ENCODE data around the gene STEAP1B. TPM values are rescaled to one million over a fixed set of nuclear protein-coding genes. Genes with fewer than 3 reads are reported as not detected.
"Not testable (repeated sequence)": the region's sequence is repeated elsewhere in the genome, so short reads cannot be mapped to it uniquely, and the experiment has no call there.

The STEAP1B gene
- total and polyA plus RNA-seq, 5 donors from 2014 or later = not detected

GRCh38 chr7:22507320-22507719 lies 7.3 kb upstream of the STEAP1B start:
- H3K27ac ChIP-seq (ENCODE audit: insufficient read depth, low read length, poor library complexity, severe bottlenecking); ATAC-seq (ENCODE audit: low read depth in 2 of 2); H3K9me3 Mint-ChIP-seq; H3K36me3 Mint-ChIP-seq; H3K4me3 Mint-ChIP-seq; H3K4me1 ChIP-seq (ENCODE audit: control insufficient read depth, insufficient read depth, low read length, poor library complexity, severe bottlenecking); H3K27ac Mint-ChIP-seq; H3K36me3 ChIP-seq (ENCODE audit: control insufficient read depth, insufficient read depth, low read length); H3K4me1 Mint-ChIP-seq; DNase-seq; H3K27me3 ChIP-seq (ENCODE audit: control insufficient read depth, insufficient read depth, low read length); H3K4me3 ChIP-seq (ENCODE audit: low read depth, low read length); H3K9me3 ChIP-seq (ENCODE audit: control insufficient read depth in 2 of 2, low read length in 2 of 2); H3K27me3 Mint-ChIP-seq: not testable (repeated sequence)

- not testable (repeated sequence) for DNase-seq; H3K27ac Mint-ChIP-seq; H3K9me3 ChIP-seq (ENCODE audit: control insufficient read depth in 2 of 2, low read length in 2 of 2); H3K9me3 Mint-ChIP-seq; H3K4me1 ChIP-seq (ENCODE audit: control insufficient read depth, insufficient read depth, low read length, poor library complexity, severe bottlenecking); H3K4me1 Mint-ChIP-seq; H3K36me3 Mint-ChIP-seq; H3K4me3 ChIP-seq (ENCODE audit: low read depth, low read length); H3K36me3 ChIP-seq (ENCODE audit: control insufficient read depth, insufficient read depth, low read length); H3K27me3 ChIP-seq (ENCODE audit: control insufficient read depth, insufficient read depth, low read length); H3K27me3 Mint-ChIP-seq; ATAC-seq (ENCODE audit: low read depth in 2 of 2); H3K27ac ChIP-seq (ENCODE audit: insufficient read depth, low read length, poor library complexity, severe bottlenecking); H3K4me3 Mint-ChIP-seq
Measured at GRCh38 chr7:22506316-22507020, 6.5 kb upstream of the STEAP1B start.

- H3K27ac ChIP-seq (ENCODE audit: insufficient read depth, low read length, poor library complexity, severe bottlenecking); H3K36me3 Mint-ChIP-seq; H3K27me3 Mint-ChIP-seq; H3K4me1 Mint-ChIP-seq; H3K36me3 ChIP-seq (ENCODE audit: control insufficient read depth, insufficient read depth, low read length); ATAC-seq (ENCODE audit: low read depth in 2 of 2); H3K4me3 Mint-ChIP-seq; H3K27me3 ChIP-seq (ENCODE audit: control insufficient read depth, insufficient read depth, low read length); H3K4me1 ChIP-seq (ENCODE audit: control insufficient read depth, insufficient read depth, low read length, poor library complexity, severe bottlenecking); H3K4me3 ChIP-seq (ENCODE audit: low read depth, low read length); H3K9me3 ChIP-seq (ENCODE audit: control insufficient read depth in 2 of 2, low read length in 2 of 2); DNase-seq; H3K27ac Mint-ChIP-seq; H3K9me3 Mint-ChIP-seq: not testable (repeated sequence)
Measured at GRCh38 chr7:22504519-22504918, 4.5 kb upstream of the STEAP1B start.

GRCh38 chr7:22502104-22502503 lies 2.1 kb upstream of the STEAP1B start:
- DNase-seq; ATAC-seq (ENCODE audit: low read depth in 2 of 2); H3K27me3 ChIP-seq (ENCODE audit: control insufficient read depth, insufficient read depth, low read length); H3K4me3 Mint-ChIP-seq; H3K27ac Mint-ChIP-seq; H3K27ac ChIP-seq (ENCODE audit: insufficient read depth, low read length, poor library complexity, severe bottlenecking); H3K9me3 ChIP-seq (ENCODE audit: control insufficient read depth in 2 of 2, low read length in 2 of 2); H3K4me3 ChIP-seq (ENCODE audit: low read depth, low read length); H3K4me1 Mint-ChIP-seq; H3K36me3 Mint-ChIP-seq; H3K36me3 ChIP-seq (ENCODE audit: control insufficient read depth, insufficient read depth, low read length); H3K9me3 Mint-ChIP-seq; H3K4me1 ChIP-seq (ENCODE audit: control insufficient read depth, insufficient read depth, low read length, poor library complexity, severe bottlenecking): not testable (repeated sequence)
- peaks cover 24% of the 10 kb centered on the region for H3K27me3 Mint-ChIP-seq

GRCh38 chr7:22501336-22501735 lies 1.3 kb upstream of the STEAP1B start:
- H3K4me1 Mint-ChIP-seq; H3K36me3 Mint-ChIP-seq; H3K27ac Mint-ChIP-seq; H3K4me1 ChIP-seq (ENCODE audit: control insufficient read depth, insufficient read depth, low read length, poor library complexity, severe bottlenecking); ATAC-seq (ENCODE audit: low read depth in 2 of 2); H3K27ac ChIP-seq (ENCODE audit: insufficient read depth, low read length, poor library complexity, severe bottlenecking); H3K36me3 ChIP-seq (ENCODE audit: control insufficient read depth, insufficient read depth, low read length); H3K4me3 ChIP-seq (ENCODE audit: low read depth, low read length); H3K9me3 Mint-ChIP-seq; H3K9me3 ChIP-seq (ENCODE audit: control insufficient read depth in 2 of 2, low read length in 2 of 2); H3K27me3 ChIP-seq (ENCODE audit: control insufficient read depth, insufficient read depth, low read length): not testable (repeated sequence)
- peak overlapping the region in 1 of 4 donors; percentile 7 for H3K4me3 Mint-ChIP-seq
- DNase-seq = peak in 2 of 3 donors; percentile 10 to 27
- peaks cover 24% of the 10 kb centered on the region for H3K27me3 Mint-ChIP-seq

- H3K36me3 Mint-ChIP-seq = no peaks in the 10 kb centered on the region
- no peaks in the 10 kb centered on the region for H3K9me3 Mint-ChIP-seq
- H3K27me3 Mint-ChIP-seq = peaks cover 24% of the 10 kb centered on the region
- Histone ChIP-seq H3K9me3 (ENCODE audit: control insufficient read depth in 2 of 2, low read length in 2 of 2) (no peaks in the 10 kb centered on the region), H3K4me3 (ENCODE audit: low read depth, low read length) (no peak overlapping the region), H3K27ac (ENCODE audit: insufficient read depth, low read length, poor library complexity, severe bottlenecking) (no peak overlapping the region), H3K4me1 (ENCODE audit: control insufficient read depth, insufficient read depth, low read length, poor library complexity, severe bottlenecking) (no peaks in the 10 kb centered on the region), H3K27me3 (ENCODE audit: control insufficient read depth, insufficient read depth, low read length) (no peaks in the 10 kb centered on the region), H3K36me3 (ENCODE audit: control insufficient read depth, insufficient read depth, low read length) (no peaks in the 10 kb centered on the region)
- ATAC-seq (ENCODE audit: low read depth in 2 of 2) = no peak
- no peak for DNase-seq
- peaks cover 0 to 5% (median 4%) of the 10 kb centered on the region in 4 donors for H3K4me1 Mint-ChIP-seq
- H3K27ac Mint-ChIP-seq = no peak overlapping the region
- H3K4me3 Mint-ChIP-seq = no peak overlapping the region
Measured at GRCh38 chr7:22499044-22499443, 944 bp downstream of the STEAP1B start.

- ATAC-seq (ENCODE audit: low read depth in 2 of 2); H3K9me3 ChIP-seq (ENCODE audit: control insufficient read depth in 2 of 2, low read length in 2 of 2); DNase-seq; H3K9me3 Mint-ChIP-seq; H3K27ac Mint-ChIP-seq; H3K36me3 ChIP-seq (ENCODE audit: control insufficient read depth, insufficient read depth, low read length); H3K4me1 Mint-ChIP-seq; H3K27ac ChIP-seq (ENCODE audit: insufficient read depth, low read length, poor library complexity, severe bottlenecking); H3K4me1 ChIP-seq (ENCODE audit: control insufficient read depth, insufficient read depth, low read length, poor library complexity, severe bottlenecking); H3K36me3 Mint-ChIP-seq; H3K27me3 ChIP-seq (ENCODE audit: control insufficient read depth, insufficient read depth, low read length); H3K4me3 ChIP-seq (ENCODE audit: low read depth, low read length); H3K4me3 Mint-ChIP-seq: not testable (repeated sequence)
- peaks cover 24% of the 10 kb centered on the region for H3K27me3 Mint-ChIP-seq
Measured at GRCh38 chr7:22496912-22497311, 3.1 kb downstream of the STEAP1B start.

- ATAC-seq (ENCODE audit: low read depth in 2 of 2); H3K4me3 Mint-ChIP-seq; H3K36me3 Mint-ChIP-seq; H3K4me1 ChIP-seq (ENCODE audit: control insufficient read depth, insufficient read depth, low read length, poor library complexity, severe bottlenecking); H3K9me3 ChIP-seq (ENCODE audit: control insufficient read depth in 2 of 2, low read length in 2 of 2); H3K27me3 ChIP-seq (ENCODE audit: control insufficient read depth, insufficient read depth, low read length); H3K27ac Mint-ChIP-seq; H3K4me3 ChIP-seq (ENCODE audit: low read depth, low read length); H3K36me3 ChIP-seq (ENCODE audit: control insufficient read depth, insufficient read depth, low read length); H3K27ac ChIP-seq (ENCODE audit: insufficient read depth, low read length, poor library complexity, severe bottlenecking); DNase-seq; H3K9me3 Mint-ChIP-seq; H3K4me1 Mint-ChIP-seq: not testable (repeated sequence)
- H3K27me3 Mint-ChIP-seq = peaks cover 23% of the 10 kb centered on the region
Measured at GRCh38 chr7:22496296-22496888, 3.6 kb downstream of the STEAP1B start.
